SK-MEL-5 (cell line): ENCODE results near the gene HSPBP1. TPM values are rescaled to one million over a fixed set of nuclear protein-coding genes. Genes with fewer than 3 reads are reported as not detected.

Experiments used
- DNase-seq: peaks from one replicate; pipeline ENCODE4 v3.0.0-alpha.2; 2016; ENCODE audit warnings: low read depth, low spot score
- in situ Hi-C: cut with HindIII; loops from 2 replicates; pipeline ENCODE4 v1.10.0; 2016; ENCODE audit warnings: low sequenced_read_pairs, high pct_unique_total_duplicates, low pct_unique_long_range_greater_than_20kb
- total RNA-seq: library from RNA; depleted of rRNA; stranded (reverse); fragments of >200 nt; shearing (Covaris generic); gene quantifications from 2 replicates; pipeline ENCODE4 v1.2.3, GENCODE V29; 2014

The HSPBP1 gene
- total RNA-seq, 1 experiment from 2014 or later = 33.7 TPM

GRCh38 chr19:55264531-55264930 lies 15.4 kb downstream of the HSPBP1 start:
- no peak for DNase-seq
- in situ Hi-C loops = no loop called here

- no peak for DNase-seq
- in situ Hi-C loops = no loop called here
Observed at GRCh38 chr19:55262359-55262758, 17.6 kb downstream of the HSPBP1 start.

- in situ Hi-C loops = no loop called here
- DNase-seq = no peak
Observed at GRCh38 chr19:55261671-55262126, 18.2 kb downstream of the HSPBP1 start.

GRCh38 chr19:55259540-55260210 lies 20.2 kb downstream of the HSPBP1 start:
- in situ Hi-C loops = no loop called here
- DNase-seq = no peak

GRCh38 chr19:55258828-55259539 lies 20.9 kb downstream of the HSPBP1 start, which contains the start of gene PPP6R1:
Gene PPP6R1, minus strand, starts transcription at chr19:55259017. Its CDS starts 11,914 bp downstream, at chr19:55247103.
- DNase-seq = peak; percentile 99

GRCh38 chr19:55258476-55258827 lies 21.5 kb downstream of the HSPBP1 start:
- in situ Hi-C loops = no loop called here
- DNase-seq = no peak

More at GRCh38 chr19:55258828-55259539, 20.9 kb downstream of the HSPBP1 start, which contains the start of gene PPP6R1:
- in situ Hi-C loops = no loop called here

GRCh38 chr19:55257461-55258420 lies 22.2 kb downstream of the HSPBP1 start:
- in situ Hi-C loops = no loop called here
- DNase-seq = no peak

- no peak for DNase-seq
- in situ Hi-C loops = no loop called here
Observed at GRCh38 chr19:55256562-55257460, 23.1 kb downstream of the HSPBP1 start.

- no peak for DNase-seq
Observed at GRCh38 chr19:55255618-55256423, 24.1 kb downstream of the HSPBP1 start.

GRCh38 chr19:55254625-55254977 lies 25.3 kb downstream of the HSPBP1 start:
- DNase-seq = no peak

More at GRCh38 chr19:55255618-55256423, 24.1 kb downstream of the HSPBP1 start:
- in situ Hi-C loops = no loop called here

GRCh38 chr19:55253842-55254624 lies 25.9 kb downstream of the HSPBP1 start:
- in situ Hi-C loops = no loop called here
- DNase-seq = no peak

More at GRCh38 chr19:55254625-55254977, 25.3 kb downstream of the HSPBP1 start:
- in situ Hi-C loops = no loop called here

- in situ Hi-C loops = no loop called here
- DNase-seq = no peak
Observed at GRCh38 chr19:55252760-55253663, 26.9 kb downstream of the HSPBP1 start.

GRCh38 chr19:55251341-55252081 lies 28.4 kb downstream of the HSPBP1 start:
- no peak for DNase-seq
- in situ Hi-C loops = no loop called here
